ENCODE data around the gene COPS7B. TPM values are rescaled to one million over a fixed set of nuclear protein-coding genes. Genes with fewer than 3 reads are reported as not detected.
A peak's percentile ranks its signal among the peaks of the same experiment; 100 is the strongest.

Gene COPS7B
- total RNA-seq, 4 donors from 2014 or later: 14.8 to 24.1 (median 19.4) TPM

- no peak for ATAC-seq
- Histone ChIP-seq H3K27me3 (no peaks in the 10 kb centered on the region), H3K27ac (no peak overlapping the region), H3K36me3 (no peaks in the 10 kb centered on the region), H3K4me1 (peaks cover 0 to 8% of the 10 kb centered on the region in 2 donors), H3K4me3 (no peak overlapping the region), H3K9me3 (no peaks in the 10 kb centered on the region)
- in situ Hi-C loops (cut with MboI; ENCODE audit: low sequenced_read_pairs in 4 of 4): no loop called here
- no peak for DNase-seq
- TF ChIP-seq, protein P1, sequence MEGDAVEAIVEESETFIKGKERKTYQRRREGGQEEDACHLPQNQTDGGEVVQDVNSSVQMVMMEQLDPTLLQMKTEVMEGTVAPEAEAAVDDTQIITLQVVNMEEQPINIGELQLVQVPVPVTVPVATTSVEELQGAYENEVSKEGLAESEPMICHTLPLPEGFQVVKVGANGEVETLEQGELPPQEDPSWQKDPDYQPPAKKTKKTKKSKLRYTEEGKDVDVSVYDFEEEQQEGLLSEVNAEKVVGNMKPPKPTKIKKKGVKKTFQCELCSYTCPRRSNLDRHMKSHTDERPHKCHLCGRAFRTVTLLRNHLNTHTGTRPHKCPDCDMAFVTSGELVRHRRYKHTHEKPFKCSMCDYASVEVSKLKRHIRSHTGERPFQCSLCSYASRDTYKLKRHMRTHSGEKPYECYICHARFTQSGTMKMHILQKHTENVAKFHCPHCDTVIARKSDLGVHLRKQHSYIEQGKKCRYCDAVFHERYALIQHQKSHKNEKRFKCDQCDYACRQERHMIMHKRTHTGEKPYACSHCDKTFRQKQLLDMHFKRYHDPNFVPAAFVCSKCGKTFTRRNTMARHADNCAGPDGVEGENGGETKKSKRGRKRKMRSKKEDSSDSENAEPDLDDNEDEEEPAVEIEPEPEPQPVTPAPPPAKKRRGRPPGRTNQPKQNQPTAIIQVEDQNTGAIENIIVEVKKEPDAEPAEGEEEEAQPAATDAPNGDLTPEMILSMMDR (IDR thresholded peaks at IDR 0.05 in 4 of 5, conservative IDR thresholded peaks at IDR 0.05 in 1 of 5): no peak
- no peak for TF ChIP-seq POLR2A (IDR thresholded peaks at IDR 0.05)
- intact Hi-C loops (cut with DNase I; ENCODE audit: low total_unique reads): no loop called here
Observed at GRCh38 chr2:231765496-231765929, 20.7 kb upstream of the COPS7B start.

- Histone ChIP-seq H3K4me3 (no peak overlapping the region), H3K27ac (no peak overlapping the region), H3K27me3 (no peaks in the 10 kb centered on the region), H3K9me3 (no peaks in the 10 kb centered on the region), H3K36me3 (no peaks in the 10 kb centered on the region), H3K4me1 (peaks cover 0 to 8% of the 10 kb centered on the region in 2 donors)
- intact Hi-C loops (cut with DNase I; ENCODE audit: low total_unique reads): no loop called here
- no peak for ATAC-seq
- no peak for DNase-seq
- in situ Hi-C loops (cut with MboI; ENCODE audit: low sequenced_read_pairs in 4 of 4): no loop called here
- TF ChIP-seq, protein P1 (IDR thresholded peaks at IDR 0.05 in 4 of 5, conservative IDR thresholded peaks at IDR 0.05 in 1 of 5): no peak
- no peak for TF ChIP-seq POLR2A (IDR thresholded peaks at IDR 0.05)
Observed at GRCh38 chr2:231769170-231770136, 16.8 kb upstream of the COPS7B start.

GRCh38 chr2:231780123-231780908 lies 5.9 kb upstream of the COPS7B start:
- Histone ChIP-seq H3K27me3 (no peaks in the 10 kb centered on the region), H3K9me3 (no peaks in the 10 kb centered on the region), H3K4me1 (peaks cover 27 to 36% of the 10 kb centered on the region in 2 donors), H3K4me3 (peak overlapping the region; percentile 75 to 99 (median 92)), H3K27ac (peak overlapping the region; percentile 84 to 91 (median 90)), H3K36me3 (no peaks in the 10 kb centered on the region)
- in situ Hi-C loops (cut with MboI; ENCODE audit: low sequenced_read_pairs in 4 of 4): loop anchor here in 1 of 4 donors (10.0 kb wide), 1 partner anchor 316 kb away; the partner anchor contains the start of gene NCL
- intact Hi-C loops (cut with DNase I; ENCODE audit: low total_unique reads): loop anchor here (2.0 to 10.0 kb wide), 5 partner anchors 74 to 1474 kb away; partner anchors contain the start of genes ATG16L1, GIGYF2 and NCL
- no peak for TF ChIP-seq POLR2A (IDR thresholded peaks at IDR 0.05)
- TF ChIP-seq, protein P1 (IDR thresholded peaks at IDR 0.05 in 4 of 5, conservative IDR thresholded peaks at IDR 0.05 in 1 of 5): no peak
- no peak for DNase-seq
- no peak for ATAC-seq

DNA sequence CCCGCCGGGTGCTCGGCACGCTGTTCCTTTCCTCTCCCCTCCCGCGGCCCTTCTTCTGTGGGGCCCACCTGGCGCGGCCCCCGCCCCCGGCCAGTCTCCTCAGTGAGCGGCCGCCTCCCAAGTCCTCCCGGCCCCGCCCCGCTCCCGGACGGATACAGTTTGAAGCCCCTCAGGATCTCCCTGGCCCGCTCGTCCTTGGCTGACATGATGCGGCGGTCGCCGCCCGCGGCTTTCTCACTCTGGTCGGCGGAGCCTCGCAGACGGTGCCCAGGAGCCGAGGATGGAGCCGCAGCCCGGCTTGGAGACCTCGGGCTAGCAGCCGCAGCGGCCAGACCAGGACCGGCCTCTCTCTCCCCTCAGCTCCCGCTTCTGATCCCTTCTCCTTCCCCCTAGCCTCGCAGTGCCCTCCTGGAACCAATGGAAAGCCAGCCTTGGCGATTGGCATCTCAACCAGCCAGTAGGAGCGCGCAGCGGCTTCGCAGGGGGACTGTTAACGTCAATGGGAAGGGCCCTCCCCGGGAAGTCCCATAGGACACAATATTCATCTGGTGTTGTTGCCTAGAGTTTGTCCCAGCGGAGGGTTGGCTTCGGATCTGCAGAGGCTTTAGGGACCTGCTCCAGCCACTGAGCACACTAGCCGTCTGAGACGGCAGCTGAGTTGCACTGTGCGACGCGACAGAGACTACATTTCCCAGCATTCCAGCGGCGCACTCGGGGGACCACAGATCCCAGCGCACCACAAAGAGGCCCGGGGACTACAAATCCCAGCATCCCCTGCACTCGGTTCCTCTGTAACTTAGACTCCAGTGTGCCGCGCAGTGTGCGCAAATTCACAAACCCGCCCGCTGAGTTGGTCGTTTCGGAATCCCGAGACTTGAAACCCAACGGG lies 5.1 kb upstream of the COPS7B start, which contains the start of gene PDE6D:
TSS of gene PDE6D (minus strand) at position 374 of the 889 bp plus-strand sequence. CDS start at position 206, 168 bp downstream.
- ATAC-seq (peak; percentile 98 to 99), DNase-seq (peak; percentile 97 to 99)
- peaks cover 34 to 44% of the 10 kb centered on the region in 2 donors for H3K4me1 ChIP-seq
- H3K27ac ChIP-seq: peak within 1 kb of the TSS; percentile 84 to 91 (median 90)
- no peaks in the 10 kb centered on the region for H3K27me3 ChIP-seq
- H3K4me3 ChIP-seq: peak within 1 kb of the TSS; percentile 75 to 99 (median 92)
- intact Hi-C loops (cut with DNase I; ENCODE audit: low total_unique reads) (loop anchor here (2.0 to 10.0 kb wide), 5 partner anchors 74 to 1474 kb away; partner anchors contain the start of genes ATG16L1, GIGYF2 and NCL), in situ Hi-C loops (cut with MboI; ENCODE audit: low sequenced_read_pairs in 4 of 4) (loop anchor here in 1 of 4 donors (10.0 kb wide), 1 partner anchor 316 kb away; the partner anchor contains the start of gene NCL)
- no peaks in the 10 kb centered on the region for H3K9me3 ChIP-seq
- H3K36me3 ChIP-seq: no peaks in the 10 kb centered on the region
- TF ChIP-seq, protein P1 (IDR thresholded peaks at IDR 0.05 in 4 of 5, conservative IDR thresholded peaks at IDR 0.05 in 1 of 5): no peak
- peak; percentile 90 to 97 for TF ChIP-seq POLR2A (IDR thresholded peaks at IDR 0.05)
